DND-41 (cell line): ENCODE measurements around the gene CTIF.

Experiments used
- CTCF ChIP-seq: IDR thresholded peaks from 2 replicates; pipeline ENCODE4 v1.5.1; 2012; ENCODE audit warnings: borderline replicate concordance, low read length, moderate library complexity, mild to moderate bottlenecking; ENCODE audit not compliant: poor library complexity, severe bottlenecking; ENCODE audit errors: extremely low read depth
- EZH2 ChIP-seq: IDR thresholded peaks from 3 replicates; pipeline ENCODE4 v1.6.1; 2012; ENCODE audit warnings: borderline replicate concordance, low read depth, mild to moderate bottlenecking, moderate library complexity, low read length, inconsistent platforms; ENCODE audit not compliant: severe bottlenecking

GRCh38 chr18:48897531-48897930 is 358.7 kb downstream of the CTIF start:
- TF ChIP-seq CTCF (no peak), EZH2 (no peak)
